ENCODE results near the gene HPCAL1. TPM values are rescaled to one million over a fixed set of nuclear protein-coding genes. Genes with fewer than 3 reads are reported as not detected.

HPCAL1 gene
- total RNA-seq, 1 donor from 2014 or later, result 12.3 TPM

GRCh38 chr2:10369269-10370255 lies 66.9 kb downstream of the HPCAL1 start:
- Mint-ChIP-seq H3K27me3 (ENCODE audit: low read depth, unreplicated experiment) (peaks cover 25% of the 10 kb centered on the region), H3K27ac (ENCODE audit: unreplicated experiment) (no peak overlapping the region), H3K9me3 (ENCODE audit: unreplicated experiment) (no peaks in the 10 kb centered on the region), H3K36me3 (ENCODE audit: low read depth, unreplicated experiment) (peaks cover 3% of the 10 kb centered on the region), H3K4me1 (ENCODE audit: low read depth, unreplicated experiment) (no peaks in the 10 kb centered on the region), H3K4me3 (ENCODE audit: unreplicated experiment) (no peak overlapping the region)
- Histone ChIP-seq H3K9ac (ENCODE audit: low read length) (no peak overlapping the region), H3K36me3 (ENCODE audit: insufficient read depth, low read length) (no peaks in the 10 kb centered on the region), H3K27me3 (ENCODE audit: insufficient read depth, low read length) (no peaks in the 10 kb centered on the region), H2AFZ (ENCODE audit: low read depth, low read length) (no peak overlapping the region), H4K20me1 (ENCODE audit: insufficient read depth, low read length) (peaks cover 49% of the 10 kb centered on the region), H3K9me3 (ENCODE audit: insufficient read depth, low read depth, low read length) (no peaks in the 10 kb centered on the region), H3K4me3 (ENCODE audit: insufficient read depth, low read depth, low read length) (no peak overlapping the region), H3K79me2 (ENCODE audit: insufficient read depth, low read length) (peaks cover 23% of the 10 kb centered on the region), H3K4me1 (ENCODE audit: insufficient read depth, low read length) (no peaks in the 10 kb centered on the region), H3K4me2 (ENCODE audit: low read length) (no peak overlapping the region), H3K27ac (ENCODE audit: low read depth, low read length) (no peak overlapping the region)
- FAIRE-seq (no peak), DNase-seq (ENCODE audit: low read depth) (no peak)
- TF ChIP-seq CTCF (IDR thresholded peaks at IDR 0.05; ENCODE audit: insufficient read depth, low read depth, low read length), result no peak
- no peak for TF ChIP-seq EZH2 (IDR thresholded peaks at IDR 0.05; ENCODE audit: insufficient read depth, low read length)

- H3K9ac ChIP-seq (ENCODE audit: low read length), result no peak overlapping the region
- no peaks in the 10 kb centered on the region for H3K9me3 Mint-ChIP-seq (ENCODE audit: unreplicated experiment)
- no peaks in the 10 kb centered on the region for H3K4me1 Mint-ChIP-seq (ENCODE audit: low read depth, unreplicated experiment)
- H3K79me2 ChIP-seq (ENCODE audit: insufficient read depth, low read length), result peaks cover 23% of the 10 kb centered on the region
- no peak for FAIRE-seq
- H3K36me3 ChIP-seq (ENCODE audit: insufficient read depth, low read length), result no peaks in the 10 kb centered on the region
- H3K4me1 ChIP-seq (ENCODE audit: insufficient read depth, low read length), result no peaks in the 10 kb centered on the region
- DNase-seq (ENCODE audit: low read depth), result no peak
- no peak overlapping the region for H3K4me2 ChIP-seq (ENCODE audit: low read length)
- H3K4me3 Mint-ChIP-seq (ENCODE audit: unreplicated experiment), result no peak overlapping the region
- no peak overlapping the region for H3K4me3 ChIP-seq (ENCODE audit: insufficient read depth, low read depth, low read length)
- no peak for TF ChIP-seq CTCF (IDR thresholded peaks at IDR 0.05; ENCODE audit: insufficient read depth, low read depth, low read length)
- no peak for TF ChIP-seq EZH2 (IDR thresholded peaks at IDR 0.05; ENCODE audit: insufficient read depth, low read length)
- no peaks in the 10 kb centered on the region for H3K9me3 ChIP-seq (ENCODE audit: insufficient read depth, low read depth, low read length)
- no peak overlapping the region for H3K27ac ChIP-seq (ENCODE audit: low read depth, low read length)
- H3K27me3 ChIP-seq (ENCODE audit: insufficient read depth, low read length), result no peaks in the 10 kb centered on the region
- no peak overlapping the region for H3K27ac Mint-ChIP-seq (ENCODE audit: unreplicated experiment)
- peaks cover 46% of the 10 kb centered on the region for H4K20me1 ChIP-seq (ENCODE audit: insufficient read depth, low read length)
- H3K27me3 Mint-ChIP-seq (ENCODE audit: low read depth, unreplicated experiment), result peaks cover 25% of the 10 kb centered on the region
- no peak overlapping the region for H2AFZ ChIP-seq (ENCODE audit: low read depth, low read length)
- peaks cover 3% of the 10 kb centered on the region for H3K36me3 Mint-ChIP-seq (ENCODE audit: low read depth, unreplicated experiment)
Measured at GRCh38 chr2:10370390-10370789, 67.7 kb downstream of the HPCAL1 start.

- Mint-ChIP-seq H3K27ac (ENCODE audit: unreplicated experiment) (no peak overlapping the region), H3K9me3 (ENCODE audit: unreplicated experiment) (no peaks in the 10 kb centered on the region)
- H3K4me1 ChIP-seq (ENCODE audit: insufficient read depth, low read length), result no peaks in the 10 kb centered on the region
Measured at GRCh38 chr2:10370895-10371294, 68.2 kb downstream of the HPCAL1 start.

More at GRCh38 chr2:10370895-10371294, 68.2 kb downstream of the HPCAL1 start:
- peaks cover 23% of the 10 kb centered on the region for H3K79me2 ChIP-seq (ENCODE audit: insufficient read depth, low read length)
- H4K20me1 ChIP-seq (ENCODE audit: insufficient read depth, low read length), result peaks cover 46% of the 10 kb centered on the region
- no peak overlapping the region for H3K4me2 ChIP-seq (ENCODE audit: low read length)
- H2AFZ ChIP-seq (ENCODE audit: low read depth, low read length), result no peak overlapping the region
- DNase-seq (ENCODE audit: low read depth) (no peak), FAIRE-seq (no peak)
- H3K4me1 Mint-ChIP-seq (ENCODE audit: low read depth, unreplicated experiment), result no peaks in the 10 kb centered on the region
- TF ChIP-seq CTCF (IDR thresholded peaks at IDR 0.05; ENCODE audit: insufficient read depth, low read depth, low read length) (no peak), EZH2 (IDR thresholded peaks at IDR 0.05; ENCODE audit: insufficient read depth, low read length) (no peak)
- peaks cover 4% of the 10 kb centered on the region for H3K36me3 Mint-ChIP-seq (ENCODE audit: low read depth, unreplicated experiment)
- no peak overlapping the region for H3K27ac ChIP-seq (ENCODE audit: low read depth, low read length)
- peaks cover 25% of the 10 kb centered on the region for H3K27me3 Mint-ChIP-seq (ENCODE audit: low read depth, unreplicated experiment)
- no peaks in the 10 kb centered on the region for H3K36me3 ChIP-seq (ENCODE audit: insufficient read depth, low read length)
- H3K9me3 ChIP-seq (ENCODE audit: insufficient read depth, low read depth, low read length), result no peaks in the 10 kb centered on the region
- no peaks in the 10 kb centered on the region for H3K27me3 ChIP-seq (ENCODE audit: insufficient read depth, low read length)
- H3K9ac ChIP-seq (ENCODE audit: low read length), result no peak overlapping the region
- no peak overlapping the region for H3K4me3 ChIP-seq (ENCODE audit: insufficient read depth, low read depth, low read length)
- no peak overlapping the region for H3K4me3 Mint-ChIP-seq (ENCODE audit: unreplicated experiment)
